GM04504 (cell line): ENCODE results near the gene TBX18.

Experiments
- DNase-seq: peaks from one replicate; pipeline ENCODE4 v3.0.0-alpha.2; 2012; ENCODE audit warnings: low read depth

The TBX18 gene

DNA sequence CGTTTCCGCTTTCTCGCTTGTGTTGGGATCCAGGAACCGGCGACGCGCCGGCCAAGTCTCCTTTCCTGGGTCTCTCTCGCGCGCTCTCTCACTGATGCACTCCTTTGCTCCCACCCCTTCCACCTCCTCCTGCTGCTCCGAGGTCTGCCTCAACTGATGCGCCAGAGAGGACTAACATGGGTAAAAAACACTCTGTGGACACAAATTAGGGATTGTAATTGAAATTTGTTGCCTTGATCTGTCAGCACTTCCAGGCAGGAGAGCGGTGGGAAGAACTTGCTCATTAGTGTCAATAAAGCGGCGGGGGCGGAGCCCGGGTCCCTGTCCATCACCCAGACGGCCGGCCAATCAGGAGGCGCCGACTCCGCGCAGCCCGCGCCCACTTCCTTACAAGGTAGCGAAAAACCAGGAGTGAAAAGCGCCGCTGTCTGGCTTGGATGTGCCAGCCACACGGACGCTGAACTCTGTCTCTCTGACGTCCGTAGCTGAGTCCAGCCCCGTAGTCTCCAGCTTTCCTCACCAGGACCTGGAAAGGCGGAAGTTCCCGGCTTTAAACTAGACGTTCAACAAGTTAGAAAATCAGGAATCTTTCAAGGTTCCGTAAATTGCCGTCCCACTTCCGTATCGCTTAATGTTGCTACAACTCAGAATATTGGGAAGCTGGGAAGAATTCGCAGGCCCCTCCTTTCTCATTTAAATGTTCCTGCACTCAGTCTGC, at the start of gene TBX18:
Gene TBX18, minus strand, starts transcription at position 267 of the 718 bp plus-strand sequence. CDS start 417 bp downstream, outside the sequence.
- peak; percentile 96 for DNase-seq

- no peak for DNase-seq
Observed at GRCh38 chr6:84811351-84811750, 47.0 kb upstream of the TBX18 start.

DNA sequence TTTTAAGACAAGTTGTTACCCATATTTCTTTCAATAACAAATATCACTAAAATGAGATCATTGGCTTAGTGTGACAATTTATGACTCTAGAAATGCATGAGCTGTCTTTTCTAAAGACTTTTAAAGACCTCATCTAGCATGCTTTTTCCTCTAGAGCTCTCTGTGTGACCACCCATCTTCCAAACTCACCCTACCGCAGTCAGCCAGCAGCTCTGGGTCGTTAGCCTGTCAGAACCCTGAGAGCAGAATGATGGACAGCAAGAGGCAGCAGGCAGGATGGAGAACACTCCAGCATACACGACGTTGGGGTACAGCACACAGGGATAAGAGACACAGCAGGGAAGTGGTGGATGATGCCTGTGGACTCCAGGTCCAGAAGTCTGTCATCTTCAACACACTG, 45.1 kb upstream of the TBX18 start:
- DNase-seq = no peak

DNA sequence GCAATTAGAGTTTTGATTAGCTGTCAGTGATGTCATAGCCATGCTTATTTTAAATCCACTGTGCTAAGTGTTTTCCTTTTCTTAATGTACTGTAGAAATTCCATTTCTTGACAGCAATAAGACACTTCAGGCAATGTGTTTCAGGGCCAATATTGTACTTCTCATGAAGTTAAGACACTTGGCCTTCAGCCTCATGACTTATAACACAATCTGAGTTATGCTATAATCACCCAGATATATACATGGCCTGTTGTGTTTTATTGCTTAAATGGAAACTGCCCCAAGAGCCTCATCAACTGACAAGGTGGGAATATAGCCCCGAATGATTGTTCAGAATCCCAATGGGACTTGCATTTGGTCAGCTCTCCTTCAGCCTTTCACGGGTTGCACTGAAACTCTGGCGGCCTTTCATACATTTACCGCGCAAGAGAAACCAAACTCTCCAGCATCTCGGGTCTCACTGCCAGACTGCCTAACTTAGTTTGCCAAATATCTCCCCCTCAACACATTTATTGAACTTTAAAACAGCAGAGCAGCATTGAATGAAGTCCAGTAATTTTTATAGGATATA, 44.2 kb upstream of the TBX18 start:
- no peak for DNase-seq

DNA sequence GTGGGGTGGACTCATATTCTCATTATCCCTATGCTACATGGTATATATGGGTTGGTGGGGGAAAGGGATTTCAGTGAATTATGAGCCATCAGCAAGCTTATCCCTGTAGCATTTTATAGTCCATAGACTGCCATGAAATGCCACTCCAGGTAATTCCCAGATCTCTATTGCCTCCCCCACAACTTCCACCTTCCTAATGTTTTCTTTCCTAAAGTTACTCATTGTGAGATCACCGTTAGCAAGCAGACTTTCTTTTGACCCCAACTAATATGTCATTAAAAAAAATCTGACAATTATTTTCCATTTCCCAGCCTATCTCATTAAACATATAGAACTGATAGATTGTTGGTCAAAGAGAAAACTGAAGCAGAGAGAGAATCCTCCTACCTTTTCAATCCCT, 40.7 kb upstream of the TBX18 start:
- no peak for DNase-seq

DNA sequence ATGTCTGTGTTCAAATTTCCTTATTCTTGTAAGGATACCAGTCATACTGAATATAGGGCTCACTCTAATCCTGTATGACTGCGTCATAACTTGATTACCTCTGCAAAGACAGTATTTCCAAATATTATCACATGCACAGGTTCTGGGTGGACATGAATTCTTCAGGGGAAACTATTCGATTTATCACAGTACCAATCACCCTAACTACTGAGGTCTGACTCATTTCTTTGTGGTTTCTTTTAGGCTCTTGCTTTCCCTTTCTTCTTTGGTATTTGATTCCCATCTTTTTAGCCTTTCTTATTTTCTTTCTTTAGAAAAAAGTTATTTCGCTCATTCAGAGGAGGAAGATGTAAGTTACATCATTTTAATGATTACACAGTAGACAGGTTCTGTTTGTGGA, 40.3 kb upstream of the TBX18 start:
- DNase-seq = no peak

DNA sequence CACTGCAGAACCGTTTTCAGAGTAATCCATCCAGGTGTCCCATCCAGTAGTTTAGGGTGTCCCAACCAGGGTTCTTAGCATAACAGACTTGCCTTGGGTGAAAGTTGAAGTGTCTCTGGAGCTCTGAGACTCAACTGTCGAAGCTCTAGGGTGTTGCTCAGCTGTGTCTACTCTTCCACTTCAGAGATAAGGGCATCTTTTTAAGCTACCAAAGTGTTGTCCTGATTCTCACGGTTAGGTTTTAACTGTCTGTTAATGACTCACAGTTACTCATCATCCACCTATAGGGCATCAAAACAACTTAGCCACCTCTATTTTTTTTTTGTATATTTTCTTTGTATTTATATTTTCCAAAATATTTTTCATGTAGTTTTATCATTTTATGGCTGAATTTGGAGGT, 36.9 kb upstream of the TBX18 start:
- DNase-seq = no peak

DNA sequence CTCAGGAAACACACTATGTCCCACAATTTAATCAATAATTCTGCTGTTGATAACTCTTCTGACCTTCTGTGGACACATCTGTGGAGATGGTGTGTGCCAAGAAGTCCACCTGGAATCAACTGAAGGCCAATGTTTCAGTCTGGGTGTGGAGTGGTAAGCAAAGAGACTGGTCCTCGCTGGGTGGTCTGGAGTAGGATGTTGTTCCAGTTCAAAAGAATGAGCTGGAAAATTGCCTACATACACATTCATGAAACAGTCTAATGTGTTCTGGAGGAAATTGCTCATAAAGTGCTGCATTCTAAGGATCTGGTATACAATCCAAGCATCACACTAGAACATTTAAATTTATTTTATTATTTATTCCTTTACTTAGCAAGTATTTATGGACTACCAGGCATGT, 33.9 kb upstream of the TBX18 start:
- DNase-seq = no peak

GRCh38 chr6:84796343-84796742, 31.9 kb upstream of the TBX18 start:
- DNase-seq = no peak

- DNase-seq = no peak
Observed at GRCh38 chr6:84791927-84792326, 27.5 kb upstream of the TBX18 start.

DNA sequence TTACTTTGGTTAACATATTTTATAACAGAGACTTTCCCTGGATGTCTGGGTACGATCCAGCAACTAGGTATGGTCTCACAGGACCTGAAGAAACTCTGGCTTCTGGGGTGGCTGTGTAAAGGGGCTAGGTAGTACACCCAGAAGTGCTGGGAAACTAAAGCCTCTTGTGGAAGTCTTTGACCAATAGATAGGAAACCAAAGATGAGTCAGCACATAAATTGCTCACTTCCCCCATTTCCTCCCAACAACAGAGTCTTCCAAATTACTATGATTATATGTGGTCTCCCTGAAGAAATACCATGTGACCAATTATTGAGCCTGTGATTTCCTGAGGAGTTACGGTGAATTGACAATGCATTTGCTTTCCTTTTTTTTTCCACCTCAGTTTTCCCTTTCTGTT, 26.8 kb upstream of the TBX18 start:
- no peak for DNase-seq

DNA sequence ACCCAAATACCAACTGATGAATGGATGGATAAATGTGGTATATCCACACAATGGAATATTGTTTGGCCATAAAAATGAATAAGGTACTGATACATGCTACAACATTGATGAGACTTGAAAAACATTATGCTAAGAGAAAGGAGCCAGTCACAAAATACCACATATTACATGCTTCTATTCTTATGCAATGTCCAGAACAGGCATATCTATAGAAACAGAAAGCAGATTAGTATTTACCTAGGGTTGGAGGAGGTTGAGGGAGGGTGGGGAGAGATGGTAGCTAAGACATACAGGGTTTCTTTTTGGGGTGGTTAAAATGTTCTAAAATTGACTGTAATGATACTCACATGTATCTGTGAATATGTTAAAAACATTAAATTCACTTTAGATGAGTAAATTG, 24.8 kb upstream of the TBX18 start:
- DNase-seq = no peak

- DNase-seq = no peak
Observed at GRCh38 chr6:84788689-84789088, 24.3 kb upstream of the TBX18 start.

DNA sequence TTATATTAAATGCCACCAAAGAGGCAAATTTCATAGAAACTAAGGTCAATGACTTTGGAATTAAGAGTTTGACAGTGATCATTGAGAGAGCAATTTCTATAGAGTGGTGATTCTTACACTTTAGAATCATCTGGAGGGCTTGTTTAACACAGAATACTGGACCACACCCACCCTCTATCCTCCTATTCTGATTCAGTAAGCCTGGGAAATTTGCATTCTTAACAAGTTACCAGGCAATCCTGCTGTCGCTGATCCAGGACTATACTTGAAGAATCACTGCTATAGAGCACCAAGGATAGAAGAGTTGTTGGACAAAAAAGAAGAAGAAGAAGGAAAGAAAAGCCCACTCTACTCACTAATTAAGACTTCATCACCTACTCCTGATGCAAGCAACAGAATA, 21.3 kb upstream of the TBX18 start:
- DNase-seq = no peak

- no peak for DNase-seq
Observed at GRCh38 chr6:84779917-84780316, 15.5 kb upstream of the TBX18 start.

GRCh38 chr6:84779380-84779779, 15.0 kb upstream of the TBX18 start:
- no peak for DNase-seq

DNA sequence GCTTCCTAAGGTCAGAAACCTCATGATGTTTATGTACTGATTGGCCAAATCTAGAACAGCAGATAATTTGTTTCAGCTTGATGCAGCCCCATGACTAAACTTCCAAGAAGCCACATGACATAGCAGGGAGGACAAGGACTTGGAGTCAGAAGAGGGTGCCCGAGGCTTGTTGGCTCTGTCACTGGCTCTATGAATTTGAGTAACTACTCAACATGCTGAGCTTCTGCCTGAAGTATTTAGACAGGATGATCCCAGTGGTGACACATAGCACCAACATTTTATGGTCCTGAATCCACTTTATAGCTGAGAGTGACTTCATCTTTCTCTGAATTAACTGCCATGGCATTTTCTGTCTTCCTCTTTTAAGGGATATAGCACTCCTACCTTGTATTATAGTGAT, 13.5 kb upstream of the TBX18 start:
- DNase-seq = peak; percentile 79

- no peak for DNase-seq
Observed at GRCh38 chr6:84776392-84776791, 12.0 kb upstream of the TBX18 start.

DNA sequence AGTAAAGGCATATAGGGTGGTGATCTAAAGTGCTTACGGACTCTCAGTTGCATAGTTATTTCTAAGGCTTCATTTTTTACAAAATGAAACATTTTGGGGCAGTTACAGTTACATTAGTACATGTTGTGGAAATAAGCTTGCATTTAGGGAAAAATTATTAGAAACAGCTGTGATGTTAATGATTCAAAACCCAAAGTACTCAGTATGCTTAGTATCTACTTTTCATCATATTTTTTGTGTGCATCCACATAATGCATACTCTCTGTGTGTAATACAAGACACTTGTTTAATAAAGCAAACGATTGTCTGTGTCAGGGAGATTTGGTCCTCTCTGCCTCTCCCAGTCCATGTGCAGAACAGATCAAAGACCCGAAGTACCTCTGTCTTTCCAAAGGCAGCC, 11.4 kb upstream of the TBX18 start:
- no peak for DNase-seq

DNA sequence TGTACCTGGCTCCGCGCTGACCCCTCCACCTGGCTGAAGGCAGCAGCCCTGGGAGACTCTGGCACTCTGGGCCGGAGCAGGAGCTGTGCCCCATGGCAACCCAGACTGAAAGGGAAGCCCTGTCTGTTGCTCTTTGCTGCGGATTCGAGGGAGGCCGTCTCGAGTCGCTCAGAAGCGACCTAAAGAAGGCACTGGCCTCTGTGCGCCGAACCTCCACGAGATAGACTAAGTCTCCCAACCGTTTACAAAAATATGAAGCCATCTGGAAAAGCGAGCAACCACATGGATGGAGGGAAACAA, 10.5 kb upstream of the TBX18 start:
- DNase-seq = no peak

- no peak for DNase-seq
Observed at GRCh38 chr6:84774157-84774984, 10.0 kb upstream of the TBX18 start.

- DNase-seq = no peak
Observed at GRCh38 chr6:84773431-84774156, 9.2 kb upstream of the TBX18 start.

GRCh38 chr6:84773133-84773430, 8.7 kb upstream of the TBX18 start:
- DNase-seq = no peak
